CD4-positive, alpha-beta T cell treated with Interferon alpha-2 for 1 hour (primary cell): ENCODE results near the gene CDK6.

Source experiments
- DNase-seq, 2 donors: peaks; one replicate each; pipeline ENCODE4 v3.0.0-alpha.2; 2020 to 2022

CDK6 gene

GRCh38 chr7:92671505-92672169 is 164.7 kb downstream of the CDK6 start:
- DNase-seq: no peak

GRCh38 chr7:92670204-92670851 is 166.0 kb downstream of the CDK6 start:
- DNase-seq: no peak

- no peak for DNase-seq
Measured at GRCh38 chr7:92669616-92670165, 166.7 kb downstream of the CDK6 start.

- no peak for DNase-seq
Measured at GRCh38 chr7:92668564-92668963, 167.8 kb downstream of the CDK6 start.

GRCh38 chr7:92667816-92668535 is 168.4 kb downstream of the CDK6 start:
- DNase-seq: no peak

- no peak for DNase-seq
Measured at GRCh38 chr7:92665926-92666325, 170.4 kb downstream of the CDK6 start.

GRCh38 chr7:92661651-92662050 is 174.7 kb downstream of the CDK6 start:
- DNase-seq: no peak

GRCh38 chr7:92658671-92659070 is 177.7 kb downstream of the CDK6 start:
- DNase-seq: no peak

GRCh38 chr7:92657391-92657790 is 179.0 kb downstream of the CDK6 start:
- DNase-seq: no peak

- DNase-seq: no peak
Measured at GRCh38 chr7:92656121-92656520, 180.3 kb downstream of the CDK6 start.

- DNase-seq: no peak
Measured at GRCh38 chr7:92655346-92655884, 181.0 kb downstream of the CDK6 start.

- no peak for DNase-seq
Measured at GRCh38 chr7:92653136-92653535, 183.2 kb downstream of the CDK6 start.

- no peak for DNase-seq
Measured at GRCh38 chr7:92652536-92652935, 183.8 kb downstream of the CDK6 start.

GRCh38 chr7:92650391-92650790 is 186.0 kb downstream of the CDK6 start:
- DNase-seq: no peak

GRCh38 chr7:92648067-92648466 is 188.3 kb downstream of the CDK6 start:
- no peak for DNase-seq

- DNase-seq: no peak
Measured at GRCh38 chr7:92647652-92648051, 188.7 kb downstream of the CDK6 start.

GRCh38 chr7:92647011-92647625 is 189.3 kb downstream of the CDK6 start:
- DNase-seq: no peak

GRCh38 chr7:92645114-92646061 is 191.0 kb downstream of the CDK6 start:
- peak in 1 of 2 donors; percentile 11 for DNase-seq

- no peak for DNase-seq
Measured at GRCh38 chr7:92644406-92645113, 191.8 kb downstream of the CDK6 start.

- no peak for DNase-seq
Measured at GRCh38 chr7:92643821-92644220, 192.6 kb downstream of the CDK6 start.

- peak; percentile 26 to 50 for DNase-seq
Measured at GRCh38 chr7:92641921-92642511, 194.4 kb downstream of the CDK6 start.
